Lower lobe of right lung (tissue), 2 donors: ENCODE measurements around the gene SLC7A6. TPM values are rescaled to one million over a fixed set of nuclear protein-coding genes. Genes with fewer than 3 reads are reported as not detected.

Experiments
- ATAC-seq, 2 donors: fragments of 200-7000 bp; cut with Tn5 transposase; one replicate each; pipeline ENCODE4 v1.9.1; 2020 to 2022; ENCODE audit warnings: mild to moderate bottlenecking in 2 of 2, moderate library complexity in 2 of 2
- DNase-seq: peaks from one replicate; pipeline ENCODE4 v3.0.0-alpha.2; 2020
- H3K27ac ChIP-seq: fragments of 200-600 bp; one replicate; pipeline ENCODE4 v1.8.0; 2022
- H3K27me3 ChIP-seq: fragments of 200-600 bp; one replicate; pipeline ENCODE4 v1.8.0; 2022; ENCODE audit warnings: low read depth
- H3K36me3 ChIP-seq: fragments of 200-600 bp; one replicate; pipeline ENCODE4 v1.8.0; 2022; ENCODE audit warnings: mild to moderate bottlenecking
- H3K4me1 ChIP-seq: fragments of 200-600 bp; one replicate; pipeline ENCODE4 v1.8.0; 2022
- H3K4me3 ChIP-seq: fragments of 200-600 bp; one replicate; pipeline ENCODE4 v1.8.0; 2022; ENCODE audit warnings: mild to moderate bottlenecking
- H3K9me3 ChIP-seq: fragments of 200-600 bp; one replicate; pipeline ENCODE4 v1.8.0; 2022
- CTCF ChIP-seq: fragments of 200-600 bp; IDR thresholded peaks from one replicate; pipeline ENCODE4 v1.8.0; 2022; ENCODE audit warnings: antibody characterized with exemption, mild to moderate bottlenecking
- intact Hi-C: fragments of 100-400 bp; cut with DNase I; formaldehyde crosslinking; loops from one replicate; pipeline ENCODE4 v1.11.0; 2022
- total RNA-seq: library from RNA; stranded (reverse); fragmentation: NEBNext Ultra II Directional; extraction: Animal tissue kit (Norgen Biotek cat#: 25700); gene quantifications from one replicate; pipeline ENCODE4 v1.2.1, GENCODE V29; 2021
- donor health status: DM: no; HTN: yes; CAD: no; lungs with severe emphysema.

Gene SLC7A6
- total RNA-seq, 1 donor from 2014 or later: 47.1 TPM

- DNase-seq (no peak), ATAC-seq (peak in 1 of 2 donors; percentile 15)
- Histone ChIP-seq H3K36me3 (peaks cover 22% of the 10 kb centered on the region), H3K4me3 (no peak overlapping the region), H3K9me3 (no peaks in the 10 kb centered on the region), H3K4me1 (peaks cover 35% of the 10 kb centered on the region), H3K27me3 (no peaks in the 10 kb centered on the region), H3K27ac (no peak overlapping the region)
- intact Hi-C loops: loop anchor here (5.0 kb wide), 1 partner anchor 67 kb away; the partner anchor contains the start of gene SLC7A6
- TF ChIP-seq CTCF: no peak
Measured at GRCh38 chr16:68328860-68329390, 64.6 kb downstream of the SLC7A6 start.

GRCh38 chr16:68331879-68332410 is 67.6 kb downstream of the SLC7A6 start:
- Histone ChIP-seq H3K4me1 (peaks cover 43% of the 10 kb centered on the region), H3K36me3 (no peaks in the 10 kb centered on the region), H3K27me3 (no peaks in the 10 kb centered on the region), H3K4me3 (no peak overlapping the region), H3K9me3 (no peaks in the 10 kb centered on the region), H3K27ac (peak overlapping the region; percentile 69)
- ATAC-seq (peak; percentile 25 to 61), DNase-seq (no peak)
- no peak for TF ChIP-seq CTCF
- intact Hi-C loops: no loop called here

GRCh38 chr16:68332411-68333121 is 68.2 kb downstream of the SLC7A6 start:
- no peak for DNase-seq
- intact Hi-C loops: no loop called here
- peak; percentile 64 to 73 for ATAC-seq
- Histone ChIP-seq H3K9me3 (no peaks in the 10 kb centered on the region), H3K4me3 (no peak overlapping the region), H3K4me1 (peaks cover 43% of the 10 kb centered on the region), H3K27ac (peak overlapping the region; percentile 69), H3K27me3 (no peaks in the 10 kb centered on the region), H3K36me3 (peaks cover 6% of the 10 kb centered on the region)
- TF ChIP-seq CTCF: no peak

- H3K27ac ChIP-seq: no peak overlapping the region
- H3K9me3 ChIP-seq: no peaks in the 10 kb centered on the region
- H3K27me3 ChIP-seq: no peaks in the 10 kb centered on the region
- peaks cover 34% of the 10 kb centered on the region for H3K4me1 ChIP-seq
- intact Hi-C loops: no loop called here
- H3K4me3 ChIP-seq: no peak overlapping the region
- H3K36me3 ChIP-seq: peaks cover 32% of the 10 kb centered on the region
- TF ChIP-seq CTCF: no peak
- DNase-seq (no peak), ATAC-seq (no peak)
Measured at GRCh38 chr16:68335175-68335574, 70.8 kb downstream of the SLC7A6 start.

GRCh38 chr16:68338326-68339119 is 74.2 kb downstream of the SLC7A6 start:
- ATAC-seq (no peak), DNase-seq (no peak)
- no peaks in the 10 kb centered on the region for H3K27me3 ChIP-seq
- H3K9me3 ChIP-seq: no peaks in the 10 kb centered on the region
- H3K4me3 ChIP-seq: no peak overlapping the region
- intact Hi-C loops: no loop called here
- TF ChIP-seq CTCF: no peak
- H3K36me3 ChIP-seq: peaks cover 65% of the 10 kb centered on the region
- peaks cover 12% of the 10 kb centered on the region for H3K4me1 ChIP-seq
- H3K27ac ChIP-seq: no peak overlapping the region
